GM12878 (cell line): ENCODE data around the gene SLC24A4. TPM values are rescaled to one million over a fixed set of nuclear protein-coding genes. Genes with fewer than 3 reads are reported as not detected.

Experiments used
- ATAC-seq: fragments of 200-7000 bp; cut with Tn5 transposase; 3 replicates; pipeline ENCODE4 v1.9.1; 2020; ENCODE audit warnings: mild to moderate bottlenecking, moderate library complexity
- BruUV-seq: library from RNA; stranded (reverse); fragments of 400-500 nt; replicated peaks from 2 replicates; lab custom pipeline; 2021; lab: Mats Ljungman, UMichigan
- CTCF ChIA-PET: fragments of 300-600 bp; sonication (Branson Sonifier 250); formaldehyde crosslinking; extraction: SDS; loops from one replicate; lab custom pipeline; 2021; ENCODE audit warnings: inconsistent platforms; lab: Yijun Ruan, JAX
- POLR2A ChIA-PET: fragments of 350-600 bp; formaldehyde crosslinking; extraction: SDS; loops from one replicate; lab custom pipeline; 2021; ENCODE audit warnings: inconsistent platforms; lab: Charles Lee
- RAD21 ChIA-PET: fragments of 300-600 bp; sonication (Branson Sonifier 250); formaldehyde crosslinking; loops from one replicate; lab custom pipeline; 2023; ENCODE audit warnings: antibody characterized with exemption; ENCODE audit not compliant: unreplicated experiment; lab: Charles Lee
- SMC1A ChIA-PET: fragments of 300-600 bp; sonication (Branson Sonifier 250); formaldehyde crosslinking; loops from one replicate; lab custom pipeline; 2023; ENCODE audit not compliant: unreplicated experiment, uncharacterized antibody; lab: Charles Lee
- DNase-seq: peaks from one replicate; pipeline ENCODE4 v3.0.0-alpha.2; 2011; ENCODE audit warnings: low read depth, low spot score
- FAIRE-seq: peaks from 3 replicates; lab custom pipeline; 2011; peaks lifted over from hg19 to GRCh38; lab: Jason Lieb, UNC
- H2AFZ ChIP-seq: 2 replicates; pipeline ENCODE4 v1.6.0; 2011; ENCODE audit warnings: low read depth, low read length, control low read depth; ENCODE audit not compliant: control insufficient read depth
- H3K27ac ChIP-seq: 2 replicates; pipeline ENCODE4 v1.5.1; 2011; ENCODE audit warnings: control low read depth; ENCODE audit not compliant: control insufficient read depth, insufficient read depth
- H3K27me3 ChIP-seq, 2 experiments: replicated peaks in 1 of 2; 2 replicates each; pipeline versions ENCODE4 v1.6.0 to v1.6.1; 2011; ENCODE audit warnings: low read length in 1 of 2; ENCODE audit not compliant: control insufficient read depth in 2 of 2, insufficient read depth in 2 of 2
- H3K36me3 ChIP-seq, 2 experiments: 2 replicates each; pipeline ENCODE4 v1.5.1; 2011; ENCODE audit warnings: low read length in 1 of 2; ENCODE audit not compliant: control insufficient read depth in 2 of 2, insufficient read depth in 2 of 2
- H3K4me1 ChIP-seq: 2 replicates; pipeline ENCODE4 v1.6.1; 2011; ENCODE audit warnings: mild to moderate bottlenecking, low read length, moderate library complexity, mixed read lengths; ENCODE audit not compliant: control insufficient read depth, insufficient read depth
- H3K4me2 ChIP-seq: 2 replicates; pipeline ENCODE4 v1.6.0; 2011; ENCODE audit warnings: control low read depth; ENCODE audit not compliant: control insufficient read depth, insufficient read depth
- H3K4me3 ChIP-seq: fragments of 200-600 bp; sonication (generic); 2 replicates; pipeline ENCODE4 v1.5.1; 2016
- H3K79me2 ChIP-seq: 2 replicates; pipeline ENCODE4 v1.6.0; 2011; ENCODE audit warnings: low read length; ENCODE audit not compliant: control insufficient read depth, insufficient read depth
- H3K9ac ChIP-seq: 2 replicates; pipeline ENCODE4 v1.8.0; 2011; ENCODE audit warnings: low read length, control low read depth, mixed read lengths; ENCODE audit not compliant: control insufficient read depth, insufficient read depth
- H3K9me3 ChIP-seq: replicated peaks from 3 replicates; pipeline ENCODE4 v1.5.1; 2011; ENCODE audit warnings: mild to moderate bottlenecking, low read length; ENCODE audit not compliant: control insufficient read depth, insufficient read depth
- H4K20me1 ChIP-seq: 2 replicates; pipeline ENCODE4 v1.6.0; 2011; ENCODE audit not compliant: control insufficient read depth, insufficient read depth
- FOS ChIP-seq: IDR thresholded peaks from 3 replicates; pipeline ENCODE4 v1.6.1; 2011; ENCODE audit warnings: borderline replicate concordance; ENCODE audit not compliant: insufficient read length; ENCODE audit errors: extremely low read depth
- NR2F1 ChIP-seq: fragments of 450-650 bp; conservative IDR thresholded peaks from 2 replicates; pipeline ENCODE4 v1.6.1; 2017; ENCODE audit warnings: mild to moderate bottlenecking
- PAX8 ChIP-seq: fragments of 450-650 bp; IDR thresholded peaks from 2 replicates; pipeline ENCODE4 v1.6.1; 2017; ENCODE audit warnings: mild to moderate bottlenecking, moderate library complexity
- SUZ12 ChIP-seq: fragments of 200-600 bp; sonication (generic); IDR thresholded peaks from one replicate; pipeline ENCODE4 v1.6.1; 2018; ENCODE audit warnings: antibody characterized with exemption, mild to moderate bottlenecking; ENCODE audit not compliant: unreplicated experiment
- WGBS: methylation state at CpG from one replicate; pipeline ENCODE4 v1.1.6; 2016; ENCODE audit warnings: low lambda C conversion rate; ENCODE audit not compliant: insufficient replicate concordance, insufficient coverage; ENCODE audit errors: missing lambda C conversion rate; 5-methylcytosine and 5-hydroxymethylcytosine counted together
- in situ Hi-C: fragments of 300-500 bp; cut with MboI; formaldehyde crosslinking; loops from 9 replicates; pipeline ENCODE4 v1.14.3; 2018; ENCODE audit warnings: mixed read lengths
- intact Hi-C: fragments of 100-400 bp; cut with micrococcal nuclease; formaldehyde crosslinking; loops from one replicate; pipeline ENCODE4 v1.14.2; 2022; ENCODE audit not compliant: unreplicated experiment
- polyA plus RNA-seq, 11 experiments: library from polyadenylated mRNA; depleted of rRNA in 4 of 11; unstranded in 6 of 11; stranded (reverse) in 5 of 11; fragments of >200 nt; fragmentation: Nextera tagmentation in 4 of 11; fragmentation: Illumina TruSeq in 1 of 11; extraction: Ambion mirVana in 4 of 11; extraction: Trizol in 1 of 11; gene quantifications; 1 replicate in 1 of 11; 2 replicates in 10 of 11; pipeline versions ENCODE4 v1.2.1 to v1.2.3, GENCODE V29; 2011 to 2016; ENCODE audit warnings: inconsistent platforms in 2 of 11, missing spikeins in 2 of 11, low read depth in 1 of 11
- total RNA-seq, 4 experiments: library from RNA; depleted of rRNA in 3 of 4; stranded (reverse); fragments of >200 nt in 3 of 4; fragmentation: Illumina TruSeq in 1 of 4; extraction: Trizol in 1 of 4; gene quantifications; 2 replicates each; pipeline versions ENCODE4 v1.2.1 to v1.2.3, GENCODE V29; 2013 to 2021
- TF ChIP-seq, protein P1 (sequence below): fragments of 150-350 bp; IDR thresholded peaks from 2 replicates; pipeline ENCODE4 v1.6.1; 2016; ENCODE audit warnings: low read depth, low read length
- TF ChIP-seq, protein P2 (sequence below): IDR thresholded peaks from 2 replicates; pipeline ENCODE4 v1.6.1; 2012; ENCODE audit warnings: low read depth, low read length, improper control_type of control experiment
- TF ChIP-seq, protein P3 (sequence below): fragments of 450-650 bp; IDR thresholded peaks from 2 replicates; pipeline ENCODE4 v1.6.1; 2016; ENCODE audit warnings: mild to moderate bottlenecking, moderate library complexity, borderline replicate concordance
- TF ChIP-seq, protein P4 (sequence below): IDR thresholded peaks from 2 replicates; pipeline ENCODE4 v1.6.1; 2011; ENCODE audit warnings: low read depth, mild to moderate bottlenecking, low read length, moderate library complexity, borderline replicate concordance; ENCODE audit errors: extremely low read depth

SLC24A4 gene
- total and polyA plus RNA-seq, 10 of the 15 experiments (the other 5 are each of a cell fraction or from before 2014, with no cell fraction given) = under 0.01 to 0.46 (median 0.04) TPM; not detected in 5

DNA sequence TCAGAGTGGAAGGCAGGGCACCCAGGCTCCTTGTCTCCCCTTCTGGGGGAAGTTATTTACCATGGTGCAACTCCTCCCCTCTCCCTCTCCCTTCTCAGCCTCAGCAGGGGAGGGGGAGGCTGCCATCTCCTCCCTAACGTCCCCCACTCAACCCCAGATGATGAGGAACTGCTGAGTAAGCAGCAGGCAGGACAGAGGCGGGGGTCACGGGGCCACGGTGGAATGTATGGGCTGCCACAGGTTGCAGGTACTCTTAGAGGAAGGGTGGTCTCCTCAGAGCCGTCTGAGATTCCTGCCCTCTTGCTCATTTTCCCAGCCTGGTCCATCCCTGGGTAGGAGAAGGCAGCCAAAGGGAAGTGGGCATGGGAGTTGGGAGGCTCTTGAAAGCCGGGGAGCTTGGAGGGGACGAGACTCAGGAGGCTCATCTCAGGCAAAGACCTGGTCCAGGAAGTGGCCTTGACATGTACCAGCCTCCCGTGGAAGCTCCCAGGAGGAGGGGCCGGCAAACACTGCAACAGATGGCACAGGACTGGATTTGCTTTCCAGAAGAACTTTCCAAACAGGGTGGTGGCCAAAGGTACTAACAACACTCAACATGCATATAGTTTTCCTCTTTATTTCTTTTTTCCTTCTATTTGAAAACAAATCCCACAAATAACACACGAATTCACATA is 209.7 kb downstream of the SLC24A4 start (continued):
- TF ChIP-seq, protein P1, sequence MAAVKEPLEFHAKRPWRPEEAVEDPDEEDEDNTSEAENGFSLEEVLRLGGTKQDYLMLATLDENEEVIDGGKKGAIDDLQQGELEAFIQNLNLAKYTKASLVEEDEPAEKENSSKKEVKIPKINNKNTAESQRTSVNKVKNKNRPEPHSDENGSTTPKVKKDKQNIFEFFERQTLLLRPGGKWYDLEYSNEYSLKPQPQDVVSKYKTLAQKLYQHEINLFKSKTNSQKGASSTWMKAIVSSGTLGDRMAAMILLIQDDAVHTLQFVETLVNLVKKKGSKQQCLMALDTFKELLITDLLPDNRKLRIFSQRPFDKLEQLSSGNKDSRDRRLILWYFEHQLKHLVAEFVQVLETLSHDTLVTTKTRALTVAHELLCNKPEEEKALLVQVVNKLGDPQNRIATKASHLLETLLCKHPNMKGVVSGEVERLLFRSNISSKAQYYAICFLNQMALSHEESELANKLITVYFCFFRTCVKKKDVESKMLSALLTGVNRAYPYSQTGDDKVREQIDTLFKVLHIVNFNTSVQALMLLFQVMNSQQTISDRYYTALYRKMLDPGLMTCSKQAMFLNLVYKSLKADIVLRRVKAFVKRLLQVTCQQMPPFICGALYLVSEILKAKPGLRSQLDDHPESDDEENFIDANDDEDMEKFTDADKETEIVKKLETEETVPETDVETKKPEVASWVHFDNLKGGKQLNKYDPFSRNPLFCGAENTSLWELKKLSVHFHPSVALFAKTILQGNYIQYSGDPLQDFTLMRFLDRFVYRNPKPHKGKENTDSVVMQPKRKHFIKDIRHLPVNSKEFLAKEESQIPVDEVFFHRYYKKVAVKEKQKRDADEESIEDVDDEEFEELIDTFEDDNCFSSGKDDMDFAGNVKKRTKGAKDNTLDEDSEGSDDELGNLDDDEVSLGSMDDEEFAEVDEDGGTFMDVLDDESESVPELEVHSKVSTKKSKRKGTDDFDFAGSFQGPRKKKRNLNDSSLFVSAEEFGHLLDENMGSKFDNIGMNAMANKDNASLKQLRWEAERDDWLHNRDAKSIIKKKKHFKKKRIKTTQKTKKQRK = no peak
- TF ChIP-seq, all 136 proteins: peak for 0

DNA sequence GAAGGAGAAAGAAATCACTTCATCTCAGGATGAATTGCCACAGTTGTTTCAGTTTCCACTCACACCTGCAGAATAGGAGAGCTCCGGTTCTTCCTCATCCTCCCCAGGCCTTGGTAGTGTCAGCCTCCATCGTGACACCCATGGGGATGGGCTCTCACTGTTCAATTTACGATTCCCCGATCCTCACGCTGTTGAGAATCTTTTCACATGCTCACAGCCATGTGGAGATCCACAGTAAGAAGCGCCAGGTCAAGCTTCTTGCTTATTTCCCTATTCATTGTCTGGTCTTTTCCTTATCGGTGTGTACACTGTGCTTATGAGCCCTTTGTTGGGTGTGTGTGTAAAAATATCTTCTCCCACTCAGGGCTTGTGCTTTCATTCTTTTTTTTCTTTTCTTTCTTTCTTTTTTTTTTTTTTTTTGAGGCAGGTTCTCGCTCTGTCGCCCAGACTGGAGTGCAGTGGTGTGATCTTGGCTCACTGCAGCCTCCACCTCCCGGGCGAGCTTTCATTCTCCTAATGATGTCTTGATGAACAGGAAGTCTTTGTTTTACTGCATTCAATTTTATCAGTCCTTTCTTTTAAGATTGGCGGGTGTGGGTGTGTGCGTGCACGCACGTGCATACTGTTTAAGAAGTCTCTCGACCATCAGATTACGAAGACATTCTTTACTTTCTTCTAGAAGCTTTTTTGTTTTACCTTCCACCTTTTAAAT is 212.1 kb downstream of the SLC24A4 start:
- SMC1A ChIA-PET = interaction anchor here (0.6 to 2.4 kb wide), 4 partner anchors 10 to 15 kb away, joined by 3 to 5 read pairs (median 4); no protein-coding TSS in a partner anchor
- POLR2A ChIA-PET = interaction anchor here (0.6 to 0.8 kb wide), 4 partner anchors 9 to 470 kb away, joined by 3 to 4 read pairs (median 4); no protein-coding TSS in a partner anchor
- H4K20me1 ChIP-seq = no peaks in the 10 kb centered on the region
- H3K36me3 ChIP-seq = no peaks in the 10 kb centered on the region
- no peak overlapping the region for H3K4me2 ChIP-seq
- RAD21 ChIA-PET = interaction anchor here (0.9 to 1.4 kb wide), 2 partner anchors 34 to 135 kb away, joined by 3 to 4 read pairs; no protein-coding TSS in a partner anchor
- FAIRE-seq (no peak), ATAC-seq (peak; percentile 20; the same call in 1 of the 3 replicates), DNase-seq (no peak)
- H3K79me2 ChIP-seq = peaks cover 3% of the 10 kb centered on the region; the same call in 1 of the 2 replicates
- CTCF ChIA-PET = interaction anchor here (0.7 to 0.8 kb wide), 2 partner anchors 43 to 188 kb away, joined by 3 to 4 read pairs; no protein-coding TSS in a partner anchor
- BruUV-seq = no TSS peak
- intact Hi-C loops (no loop called here), in situ Hi-C loops (no loop called here)
- no peak overlapping the region for H3K27ac ChIP-seq
- H3K27me3 ChIP-seq = no peaks in the 10 kb centered on the region
- no peaks in the 10 kb centered on the region; the same call in 2 of the 3 replicates for H3K9me3 ChIP-seq
- H3K4me1 ChIP-seq = peaks cover 30% of the 10 kb centered on the region
- H3K4me3 ChIP-seq = no peak overlapping the region
- no peak overlapping the region for H3K9ac ChIP-seq
- no peak overlapping the region for H2AFZ ChIP-seq
- 80% methylated on average over 15 of the region's 17 CpGs for WGBS
- TF ChIP-seq, protein P2, sequence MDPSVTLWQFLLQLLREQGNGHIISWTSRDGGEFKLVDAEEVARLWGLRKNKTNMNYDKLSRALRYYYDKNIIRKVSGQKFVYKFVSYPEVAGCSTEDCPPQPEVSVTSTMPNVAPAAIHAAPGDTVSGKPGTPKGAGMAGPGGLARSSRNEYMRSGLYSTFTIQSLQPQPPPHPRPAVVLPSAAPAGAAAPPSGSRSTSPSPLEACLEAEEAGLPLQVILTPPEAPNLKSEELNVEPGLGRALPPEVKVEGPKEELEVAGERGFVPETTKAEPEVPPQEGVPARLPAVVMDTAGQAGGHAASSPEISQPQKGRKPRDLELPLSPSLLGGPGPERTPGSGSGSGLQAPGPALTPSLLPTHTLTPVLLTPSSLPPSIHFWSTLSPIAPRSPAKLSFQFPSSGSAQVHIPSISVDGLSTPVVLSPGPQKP = no peak
- TF ChIP-seq, protein P3, sequence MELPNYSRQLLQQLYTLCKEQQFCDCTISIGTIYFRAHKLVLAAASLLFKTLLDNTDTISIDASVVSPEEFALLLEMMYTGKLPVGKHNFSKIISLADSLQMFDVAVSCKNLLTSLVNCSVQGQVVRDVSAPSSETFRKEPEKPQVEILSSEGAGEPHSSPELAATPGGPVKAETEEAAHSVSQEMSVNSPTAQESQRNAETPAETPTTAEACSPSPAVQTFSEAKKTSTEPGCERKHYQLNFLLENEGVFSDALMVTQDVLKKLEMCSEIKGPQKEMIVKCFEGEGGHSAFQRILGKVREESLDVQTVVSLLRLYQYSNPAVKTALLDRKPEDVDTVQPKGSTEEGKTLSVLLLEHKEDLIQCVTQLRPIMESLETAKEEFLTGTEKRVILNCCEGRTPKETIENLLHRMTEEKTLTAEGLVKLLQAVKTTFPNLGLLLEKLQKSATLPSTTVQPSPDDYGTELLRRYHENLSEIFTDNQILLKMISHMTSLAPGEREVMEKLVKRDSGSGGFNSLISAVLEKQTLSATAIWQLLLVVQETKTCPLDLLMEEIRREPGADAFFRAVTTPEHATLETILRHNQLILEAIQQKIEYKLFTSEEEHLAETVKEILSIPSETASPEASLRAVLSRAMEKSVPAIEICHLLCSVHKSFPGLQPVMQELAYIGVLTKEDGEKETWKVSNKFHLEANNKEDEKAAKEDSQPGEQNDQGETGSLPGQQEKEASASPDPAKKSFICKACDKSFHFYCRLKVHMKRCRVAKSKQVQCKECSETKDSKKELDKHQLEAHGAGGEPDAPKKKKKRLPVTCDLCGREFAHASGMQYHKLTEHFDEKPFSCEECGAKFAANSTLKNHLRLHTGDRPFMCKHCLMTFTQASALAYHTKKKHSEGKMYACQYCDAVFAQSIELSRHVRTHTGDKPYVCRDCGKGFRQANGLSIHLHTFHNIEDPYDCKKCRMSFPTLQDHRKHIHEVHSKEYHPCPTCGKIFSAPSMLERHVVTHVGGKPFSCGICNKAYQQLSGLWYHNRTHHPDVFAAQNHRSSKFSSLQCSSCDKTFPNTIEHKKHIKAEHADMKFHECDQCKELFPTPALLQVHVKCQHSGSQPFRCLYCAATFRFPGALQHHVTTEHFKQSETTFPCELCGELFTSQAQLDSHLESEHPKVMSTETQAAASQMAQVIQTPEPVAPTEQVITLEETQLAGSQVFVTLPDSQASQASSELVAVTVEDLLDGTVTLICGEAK = no peak
- TF ChIP-seq PAX8 (no peak), SUZ12 (no peak), NR2F1 (no peak), FOS (no peak)
- TF ChIP-seq, protein P4, sequence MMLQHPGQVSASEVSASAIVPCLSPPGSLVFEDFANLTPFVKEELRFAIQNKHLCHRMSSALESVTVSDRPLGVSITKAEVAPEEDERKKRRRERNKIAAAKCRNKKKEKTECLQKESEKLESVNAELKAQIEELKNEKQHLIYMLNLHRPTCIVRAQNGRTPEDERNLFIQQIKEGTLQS = no peak
